Measurements from ENCODE around the gene CLEC4M.

CLEC4M gene, protein sequence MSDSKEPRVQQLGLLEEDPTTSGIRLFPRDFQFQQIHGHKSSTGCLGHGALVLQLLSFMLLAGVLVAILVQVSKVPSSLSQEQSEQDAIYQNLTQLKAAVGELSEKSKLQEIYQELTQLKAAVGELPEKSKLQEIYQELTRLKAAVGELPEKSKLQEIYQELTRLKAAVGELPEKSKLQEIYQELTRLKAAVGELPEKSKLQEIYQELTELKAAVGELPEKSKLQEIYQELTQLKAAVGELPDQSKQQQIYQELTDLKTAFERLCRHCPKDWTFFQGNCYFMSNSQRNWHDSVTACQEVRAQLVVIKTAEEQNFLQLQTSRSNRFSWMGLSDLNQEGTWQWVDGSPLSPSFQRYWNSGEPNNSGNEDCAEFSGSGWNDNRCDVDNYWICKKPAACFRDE

DNA sequence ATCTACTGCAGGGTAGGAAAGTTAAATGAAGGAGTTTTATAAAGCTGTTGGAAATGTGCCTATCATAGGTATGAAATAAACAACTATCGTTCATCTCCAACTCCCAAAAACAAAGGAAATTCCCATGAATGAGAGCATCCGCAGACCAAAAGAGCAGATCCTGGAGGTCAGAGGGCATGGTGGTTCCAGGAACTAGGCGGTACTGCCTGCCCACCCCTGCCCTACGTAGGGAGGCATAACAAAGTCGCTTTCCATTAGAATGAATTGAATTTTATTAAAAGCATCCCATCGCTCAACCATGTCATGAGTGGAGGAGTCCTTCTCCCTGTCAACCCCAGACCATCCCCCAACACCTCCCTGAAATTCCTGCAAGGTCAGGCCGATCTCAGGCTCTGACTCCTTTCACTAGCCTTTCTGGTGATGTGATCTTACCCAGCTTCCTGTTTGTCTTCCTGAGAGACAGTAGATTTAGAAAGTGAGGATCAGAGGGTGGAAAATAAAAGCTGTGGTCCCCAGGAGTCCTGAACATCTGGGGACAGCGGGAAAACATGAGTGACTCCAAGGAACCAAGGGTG, at the start of gene CLEC4M:
TSS of gene CLEC4M (plus strand) at position 525 of the 575 bp plus-strand sequence. CDS start at position 549, 24 bp downstream.
- DNase-seq (ENCODE audit: low read depth) = no peak

DNA sequence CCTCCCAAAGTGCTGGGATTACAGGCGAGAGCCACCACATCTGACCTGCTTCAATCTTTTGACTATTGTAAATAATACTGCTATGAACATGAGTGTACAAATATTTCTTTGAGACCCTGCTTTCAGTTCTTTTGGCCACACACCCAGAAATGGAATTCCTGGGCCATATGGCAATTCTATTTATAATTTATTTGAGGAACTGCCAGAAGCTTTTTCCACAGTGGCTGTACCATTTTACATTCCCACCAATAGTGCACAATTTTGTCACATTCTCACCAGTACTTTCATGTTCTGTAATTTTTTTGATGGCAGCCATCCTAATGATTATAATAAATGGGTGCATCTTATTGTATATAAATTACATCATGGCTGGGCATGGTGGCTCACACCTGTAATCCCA, 47.4 kb upstream of the CLEC4M start:
- no peak for DNase-seq (ENCODE audit: low read depth)

DNA sequence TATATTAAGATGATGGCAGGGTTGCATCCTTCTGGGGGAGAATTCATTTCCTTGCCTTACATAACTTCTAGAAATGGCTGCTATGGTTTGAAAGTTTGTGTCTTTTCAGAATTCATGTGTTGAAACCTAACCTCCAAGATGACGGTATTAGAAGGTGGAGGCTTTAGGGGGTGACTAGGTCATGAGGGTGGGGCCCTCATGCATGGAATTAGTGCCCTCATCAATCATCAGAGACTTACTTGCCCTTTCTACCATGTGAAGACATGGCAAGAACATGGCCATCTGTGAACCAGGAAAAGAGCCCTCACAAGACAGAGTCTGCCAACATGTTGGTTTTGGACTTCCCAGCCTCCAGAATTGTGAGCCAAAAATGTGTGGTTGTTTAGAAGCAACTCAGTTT, 46.3 kb upstream of the CLEC4M start:
- DNase-seq (ENCODE audit: low read depth) = no peak

DNA sequence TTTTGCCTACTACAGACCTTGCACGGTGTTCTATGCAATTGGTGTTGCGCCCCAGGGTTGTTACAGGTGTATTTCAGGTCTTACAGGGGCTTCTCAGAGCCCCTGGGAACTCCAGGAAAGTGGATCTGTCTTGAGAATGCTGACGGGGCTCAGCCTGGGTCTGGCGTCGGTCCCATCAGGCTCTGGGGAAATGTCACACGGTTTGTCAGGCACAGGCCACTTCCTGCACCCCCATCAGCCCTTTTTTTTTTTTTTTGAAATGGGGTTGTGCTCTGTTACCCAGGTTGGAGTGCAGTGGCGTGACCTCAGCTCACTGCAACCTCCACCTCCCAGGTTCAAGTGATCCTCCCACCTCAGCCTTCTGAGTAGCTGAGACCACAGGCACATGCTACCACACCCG, 44.4 kb upstream of the CLEC4M start:
- no peak for DNase-seq (ENCODE audit: low read depth)

DNA sequence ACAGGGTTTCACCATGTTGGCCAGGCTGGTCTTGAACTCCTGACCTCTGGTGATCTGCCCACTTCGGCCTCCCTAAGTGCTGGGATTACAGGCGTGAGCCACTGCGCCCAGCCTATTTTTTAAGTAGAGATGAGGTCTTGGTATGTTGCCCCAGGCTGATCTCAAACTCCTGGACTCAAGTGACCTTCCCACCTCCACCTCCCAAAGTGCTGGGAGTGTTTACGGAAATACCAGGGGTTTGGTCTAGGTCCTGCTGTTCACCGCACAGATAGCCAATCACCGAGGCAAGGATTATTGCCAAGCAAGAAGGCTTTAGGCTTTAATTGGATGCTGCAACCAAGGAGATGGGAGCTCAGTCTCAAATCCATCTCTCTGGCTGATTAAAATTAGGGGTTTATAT, 42.7 kb upstream of the CLEC4M start:
- no peak for DNase-seq (ENCODE audit: low read depth)

DNA sequence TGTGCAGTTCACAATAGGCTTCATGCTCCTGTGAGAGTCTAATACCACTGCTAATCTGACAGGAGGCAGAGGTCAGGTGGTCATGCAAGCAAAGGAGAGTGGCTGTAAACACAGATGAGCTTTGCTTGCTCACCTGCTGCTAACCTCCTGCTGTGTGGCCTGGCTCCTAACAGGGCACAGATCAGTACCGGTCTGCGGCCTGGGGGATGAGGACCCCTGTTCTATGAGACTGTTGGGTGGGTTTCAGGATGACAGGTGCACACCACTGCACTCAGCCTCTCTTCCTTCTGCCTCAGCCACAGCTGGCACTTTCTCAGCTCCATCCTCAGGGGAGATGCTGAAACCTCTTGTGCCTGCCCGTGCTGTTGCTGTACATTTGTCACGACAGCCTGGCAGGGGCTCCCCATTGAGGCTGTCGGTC, 40.8 kb upstream of the CLEC4M start:
- DNase-seq (ENCODE audit: low read depth) = no peak

DNA sequence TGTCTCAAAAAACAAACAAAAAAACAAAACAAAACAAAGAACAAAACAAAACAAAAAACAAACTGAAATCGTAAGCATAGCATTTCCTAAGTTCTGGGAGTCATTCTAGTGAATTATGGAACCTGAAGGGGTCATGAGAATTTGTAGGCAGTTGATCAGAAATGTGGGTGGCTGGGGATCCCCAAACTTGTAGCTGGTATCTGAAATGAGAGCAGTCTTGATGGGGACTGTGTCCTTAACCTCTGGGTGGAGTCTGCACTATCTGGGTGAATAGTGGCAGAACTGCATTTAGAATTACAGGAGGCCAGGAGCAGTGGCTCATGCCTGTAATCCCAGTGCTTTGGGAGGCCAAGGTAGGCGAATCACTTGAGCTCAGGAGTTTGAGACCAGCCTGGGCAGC, 37.3 kb upstream of the CLEC4M start:
- DNase-seq (ENCODE audit: low read depth) = no peak

DNA sequence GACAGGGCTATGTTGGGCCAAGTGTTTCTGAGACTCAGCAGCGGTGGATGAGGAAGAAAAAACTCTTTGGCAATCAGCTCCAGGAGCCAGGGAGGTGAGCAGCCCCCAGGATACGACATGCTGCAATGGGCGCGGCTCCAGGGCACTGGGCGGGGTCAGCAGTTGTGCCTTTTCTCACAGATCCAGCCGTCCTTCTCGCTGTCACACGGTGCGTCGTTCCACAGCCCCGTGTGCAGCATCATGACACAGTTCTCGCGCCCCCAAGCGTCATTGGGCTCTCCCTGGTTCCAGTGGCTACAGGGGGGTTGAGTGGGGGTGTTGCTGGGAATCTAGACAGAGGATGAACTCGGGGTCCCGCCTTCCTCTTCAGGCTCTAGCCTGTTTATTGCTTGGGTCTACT, 33.8 kb upstream of the CLEC4M start:
- no peak for DNase-seq (ENCODE audit: low read depth)

DNA sequence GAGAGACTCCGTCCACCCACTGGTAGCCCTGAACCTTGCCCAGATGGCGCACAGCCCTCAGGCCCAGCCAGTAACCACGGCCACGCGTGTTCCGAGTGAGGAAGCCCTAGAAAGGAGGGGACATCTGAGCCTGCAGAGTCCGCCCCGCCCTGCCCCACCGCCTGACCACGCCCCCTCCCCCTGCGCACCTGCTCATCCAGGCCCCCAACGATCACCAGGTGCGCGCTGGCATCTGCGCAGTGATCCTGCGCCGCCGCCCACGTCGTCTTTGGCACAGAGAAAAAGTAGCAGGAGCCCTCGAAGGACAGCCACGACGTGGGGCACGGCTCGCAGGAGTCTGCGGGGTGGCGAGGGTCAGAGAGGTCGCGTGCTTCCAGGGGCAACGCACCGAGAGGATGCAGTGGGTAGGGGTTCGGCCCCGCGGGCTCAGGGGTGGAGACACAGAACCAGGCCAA, 33.2 kb upstream of the CLEC4M start:
- no peak for DNase-seq (ENCODE audit: low read depth)

DNA sequence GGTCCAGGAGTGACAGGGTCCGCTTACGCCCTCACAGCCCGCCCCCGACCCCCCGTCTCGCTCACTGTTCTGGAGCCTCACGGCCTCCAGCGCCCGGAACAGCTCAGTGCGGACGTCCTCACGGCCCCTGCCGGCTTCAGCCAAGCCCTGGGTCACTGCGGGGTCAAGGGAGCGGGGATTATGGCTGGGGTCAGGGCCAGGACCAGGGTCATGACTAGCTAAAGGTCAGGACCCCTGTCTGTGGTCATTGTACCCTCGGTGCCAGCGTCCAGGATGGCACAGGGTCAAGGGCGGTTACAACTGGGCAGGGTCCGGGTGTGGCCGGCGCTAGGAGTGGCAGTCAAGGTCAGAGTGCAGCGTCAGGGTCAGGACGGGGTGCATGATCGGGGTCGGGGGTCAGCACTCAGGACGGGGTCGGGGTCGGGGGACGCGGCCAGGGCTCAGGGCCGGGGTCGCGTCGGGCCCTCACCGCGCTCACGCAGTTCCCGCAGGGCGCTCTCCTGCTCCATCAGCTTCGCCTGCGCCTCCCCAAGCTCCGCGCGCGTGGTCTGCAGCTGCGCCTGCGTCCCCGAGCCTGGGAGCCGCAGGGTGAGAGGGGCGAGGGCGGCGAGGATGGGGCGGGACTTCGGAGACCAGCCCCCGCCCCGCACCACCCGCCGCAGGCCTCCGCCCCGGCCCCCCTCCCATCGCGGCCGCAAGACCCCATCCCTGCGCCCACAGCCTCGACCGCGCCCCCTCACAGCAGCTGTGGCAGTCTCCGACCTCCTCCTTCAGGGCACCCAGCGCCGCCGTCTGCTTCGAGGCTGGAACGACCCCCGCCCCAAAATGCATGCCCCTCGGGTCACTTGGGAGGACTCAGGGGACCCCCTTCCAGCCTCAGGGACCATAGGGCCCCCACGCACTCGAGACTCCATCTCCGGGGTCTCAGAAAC, 32.5 kb upstream of the CLEC4M start:
- DNase-seq (ENCODE audit: low read depth) = no peak

DNA sequence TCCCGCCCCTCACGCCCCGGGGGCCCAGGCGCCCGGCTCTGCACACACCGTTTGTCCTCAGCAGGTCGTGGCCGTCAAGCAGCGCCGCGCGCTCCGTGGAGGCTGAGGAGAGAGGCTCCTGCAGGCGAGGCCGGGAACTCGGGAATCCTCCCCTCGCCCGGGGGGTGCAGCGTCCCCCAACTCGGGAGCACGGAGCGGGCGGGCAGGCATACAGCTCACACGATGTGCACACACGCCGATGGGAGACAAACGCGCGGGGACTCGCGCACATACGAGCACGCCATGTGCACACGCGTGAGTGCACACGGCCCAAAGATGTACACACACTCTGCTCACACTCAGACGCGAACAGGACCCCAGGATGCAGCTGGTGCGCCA, 31.8 kb upstream of the CLEC4M start:
- DNase-seq (ENCODE audit: low read depth) = no peak

DNA sequence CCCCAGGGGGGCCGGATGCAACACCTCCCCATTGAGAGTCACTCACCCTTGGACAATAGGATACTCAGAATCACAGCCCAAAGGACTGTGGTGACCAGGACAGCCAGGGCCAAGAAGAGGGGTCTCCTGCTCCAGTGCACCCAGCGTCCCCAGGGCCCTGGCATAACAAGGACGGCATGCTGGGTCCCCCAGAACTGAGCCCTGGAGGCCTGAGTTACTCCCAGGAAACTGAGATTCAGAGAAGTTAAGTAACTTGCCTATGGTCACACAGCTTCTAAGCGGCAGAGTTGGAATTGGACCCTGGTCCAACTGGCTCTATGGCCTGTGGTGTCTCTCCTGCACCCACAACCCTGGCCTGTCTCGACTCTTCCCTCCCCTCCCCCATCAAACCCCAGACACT, 31.4 kb upstream of the CLEC4M start:
- DNase-seq (ENCODE audit: low read depth) = no peak

DNA sequence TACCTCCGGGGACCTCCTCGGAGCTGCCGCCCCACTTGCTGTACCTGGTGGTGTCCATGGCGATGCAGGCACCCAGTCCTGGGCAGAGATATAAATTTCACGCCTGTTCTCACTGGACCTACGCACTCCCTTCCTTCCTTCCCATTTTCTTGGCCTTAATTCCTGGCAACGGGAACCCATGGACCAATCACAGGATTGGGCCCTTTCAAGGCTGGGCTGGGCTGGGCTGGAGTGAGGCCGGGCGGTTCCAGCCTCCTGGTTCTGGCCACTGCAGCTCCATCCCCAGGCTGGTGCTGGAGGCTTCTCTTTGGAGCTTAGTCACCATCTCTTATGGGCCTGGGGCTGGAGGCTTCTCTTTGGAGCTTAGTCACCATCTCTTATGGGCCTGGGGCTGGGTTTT, 31.0 kb upstream of the CLEC4M start, which contains the start of gene CLEC4G:
TSS of gene CLEC4G (minus strand) at position 66 of the 400 bp plus-strand sequence. CDS start at position 58, 8 bp downstream.
- DNase-seq (ENCODE audit: low read depth) = no peak

DNA sequence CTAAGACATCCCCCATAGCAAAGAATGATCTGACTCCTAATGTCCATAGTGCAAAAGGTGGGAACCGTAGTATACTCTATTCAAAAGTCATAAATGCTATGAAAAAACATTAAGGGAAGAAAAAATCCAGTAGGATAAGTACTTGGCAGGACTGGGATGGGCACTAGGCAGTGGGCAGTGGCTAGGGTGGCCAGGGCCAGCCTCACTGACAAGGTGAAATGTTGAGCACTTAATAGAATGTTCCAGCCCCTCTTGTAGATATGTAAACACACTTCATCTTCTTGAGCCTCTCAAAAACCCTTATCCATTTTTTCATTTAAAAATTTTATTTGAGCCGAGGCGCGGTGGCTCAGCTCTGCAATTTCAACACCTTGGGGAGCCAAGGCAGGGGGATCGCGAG, 29.7 kb upstream of the CLEC4M start:
- no peak for DNase-seq (ENCODE audit: low read depth)

DNA sequence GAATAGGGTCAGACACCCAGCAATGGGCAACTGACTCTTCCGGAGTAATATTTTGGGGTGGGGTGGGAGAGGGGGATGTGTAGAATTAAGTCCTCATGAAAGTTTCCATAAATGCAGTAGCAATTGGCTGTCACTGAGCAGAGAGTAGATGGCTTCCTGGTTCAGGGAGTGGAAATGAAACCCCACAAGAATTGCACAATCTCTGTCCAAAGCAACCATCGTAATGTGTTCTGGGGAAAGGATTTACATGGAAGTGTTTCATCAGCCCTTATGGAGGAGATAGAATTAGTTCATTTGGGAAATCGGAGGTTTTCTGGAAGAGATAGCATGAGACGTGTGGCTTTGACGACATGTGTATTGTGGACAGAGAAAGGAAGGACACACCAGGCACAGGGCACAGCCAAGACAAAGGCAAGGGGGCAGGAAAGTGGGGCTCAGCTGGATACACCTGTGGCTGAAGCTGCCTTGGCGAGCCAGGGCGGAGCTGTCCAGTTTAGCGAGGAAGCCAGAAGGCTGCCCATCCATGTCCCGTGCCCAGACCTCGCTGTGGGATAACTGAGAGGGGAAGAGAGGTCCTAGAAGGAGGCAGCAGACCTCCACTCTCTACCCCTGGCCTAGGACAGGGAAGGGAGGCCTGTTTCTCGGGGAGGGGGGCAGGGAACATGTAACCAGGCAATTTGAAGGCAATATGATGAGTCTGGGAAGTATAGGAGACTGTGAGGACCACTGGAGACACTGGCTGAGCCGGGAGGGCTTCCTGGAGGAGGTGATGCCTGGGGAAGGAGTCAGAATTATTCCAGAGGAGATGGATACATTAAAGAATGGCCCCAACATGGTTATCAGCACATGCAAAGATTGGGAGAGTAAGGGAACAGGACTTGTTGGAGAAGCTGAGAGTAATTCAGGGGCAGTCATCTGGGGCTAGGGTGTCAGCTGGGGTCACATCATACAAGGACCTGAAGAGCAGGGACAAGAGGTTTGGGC, 28.5 kb upstream of the CLEC4M start:
- no peak for DNase-seq (ENCODE audit: low read depth)

DNA sequence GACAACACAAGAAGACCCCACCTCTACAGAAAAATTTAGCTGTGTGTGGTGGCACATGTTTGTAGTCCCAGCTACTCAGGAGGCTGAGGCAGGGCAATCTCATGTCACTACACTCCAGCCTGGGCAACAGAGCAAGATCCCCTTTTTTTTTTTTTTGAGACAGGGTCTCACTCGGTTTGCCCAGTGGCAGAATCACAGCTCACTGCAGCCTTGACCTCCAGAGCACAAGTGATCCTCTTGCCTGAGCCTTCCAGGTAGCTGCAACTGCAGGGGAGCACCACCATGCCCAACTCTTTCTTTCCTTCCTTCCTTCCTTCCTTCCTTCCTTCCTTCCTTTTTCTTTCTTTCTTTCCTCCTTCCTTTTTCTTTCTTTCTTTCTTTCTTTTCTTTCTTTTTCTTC, 26.9 kb upstream of the CLEC4M start:
- DNase-seq (ENCODE audit: low read depth) = no peak

DNA sequence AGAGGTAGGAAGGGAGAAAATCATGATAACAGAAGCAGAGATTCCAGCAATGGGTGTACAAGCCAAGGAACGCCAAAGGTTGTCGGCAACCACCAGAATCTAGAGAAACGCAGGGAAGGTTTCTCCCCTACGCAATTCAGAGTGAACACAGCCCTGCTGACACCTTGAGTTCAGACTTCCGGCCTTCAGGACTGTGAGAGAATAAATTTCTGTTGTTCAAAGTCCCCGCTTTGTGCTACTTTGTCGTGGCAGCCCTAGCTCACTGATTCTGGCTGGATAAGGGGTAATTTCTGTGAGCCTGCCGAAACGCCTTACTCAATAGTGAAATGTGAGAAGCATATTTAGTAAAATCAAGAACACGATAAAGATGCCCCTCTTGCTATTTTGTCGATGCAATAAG, 25.8 kb upstream of the CLEC4M start:
- DNase-seq (ENCODE audit: low read depth) = no peak

DNA sequence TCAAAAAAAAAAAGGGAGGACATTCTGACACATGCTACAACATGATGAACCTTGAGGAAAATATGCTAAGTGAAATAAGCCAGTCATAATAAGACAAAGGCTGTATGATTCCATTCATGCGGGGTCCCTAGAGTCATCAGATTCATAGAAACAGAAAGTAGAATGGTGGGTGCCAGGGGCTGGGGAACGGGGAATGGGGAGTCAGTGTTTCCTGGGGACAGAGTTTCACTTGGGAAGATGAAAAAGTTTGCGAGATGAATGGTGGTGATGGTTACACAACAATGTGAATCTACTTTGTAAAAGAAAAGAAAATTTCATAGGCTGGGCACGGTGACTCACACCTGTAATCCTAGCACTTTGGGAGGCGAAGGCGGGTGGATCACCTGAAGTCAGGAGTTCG, 25.0 kb upstream of the CLEC4M start:
- no peak for DNase-seq (ENCODE audit: low read depth)

DNA sequence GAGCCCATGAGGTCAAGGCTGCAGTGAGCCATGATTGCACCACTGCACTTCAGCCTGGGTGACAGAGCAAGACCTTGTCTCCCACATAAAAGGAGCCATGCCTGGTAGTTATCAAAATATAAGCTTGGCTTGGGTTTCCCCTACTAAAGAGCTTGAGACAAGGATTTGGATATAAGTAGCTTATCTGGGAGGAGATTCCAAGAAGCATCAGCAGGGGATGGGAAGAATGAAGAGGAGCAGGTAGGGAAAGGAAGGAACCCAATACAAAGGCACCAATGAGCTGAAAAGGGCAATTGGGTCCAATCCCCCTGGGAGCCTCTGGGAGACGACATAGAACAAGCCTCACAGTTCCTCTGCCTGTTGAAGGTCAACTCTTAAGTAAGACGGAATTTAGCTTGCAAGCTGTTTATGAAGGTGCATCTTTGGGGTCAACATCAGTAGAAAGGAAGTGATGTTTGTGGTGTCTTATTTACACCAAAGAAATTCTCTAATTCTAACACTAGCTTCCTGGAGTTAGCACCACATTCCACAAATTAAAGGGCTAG, 23.8 kb upstream of the CLEC4M start:
- DNase-seq (ENCODE audit: low read depth) = no peak

DNA sequence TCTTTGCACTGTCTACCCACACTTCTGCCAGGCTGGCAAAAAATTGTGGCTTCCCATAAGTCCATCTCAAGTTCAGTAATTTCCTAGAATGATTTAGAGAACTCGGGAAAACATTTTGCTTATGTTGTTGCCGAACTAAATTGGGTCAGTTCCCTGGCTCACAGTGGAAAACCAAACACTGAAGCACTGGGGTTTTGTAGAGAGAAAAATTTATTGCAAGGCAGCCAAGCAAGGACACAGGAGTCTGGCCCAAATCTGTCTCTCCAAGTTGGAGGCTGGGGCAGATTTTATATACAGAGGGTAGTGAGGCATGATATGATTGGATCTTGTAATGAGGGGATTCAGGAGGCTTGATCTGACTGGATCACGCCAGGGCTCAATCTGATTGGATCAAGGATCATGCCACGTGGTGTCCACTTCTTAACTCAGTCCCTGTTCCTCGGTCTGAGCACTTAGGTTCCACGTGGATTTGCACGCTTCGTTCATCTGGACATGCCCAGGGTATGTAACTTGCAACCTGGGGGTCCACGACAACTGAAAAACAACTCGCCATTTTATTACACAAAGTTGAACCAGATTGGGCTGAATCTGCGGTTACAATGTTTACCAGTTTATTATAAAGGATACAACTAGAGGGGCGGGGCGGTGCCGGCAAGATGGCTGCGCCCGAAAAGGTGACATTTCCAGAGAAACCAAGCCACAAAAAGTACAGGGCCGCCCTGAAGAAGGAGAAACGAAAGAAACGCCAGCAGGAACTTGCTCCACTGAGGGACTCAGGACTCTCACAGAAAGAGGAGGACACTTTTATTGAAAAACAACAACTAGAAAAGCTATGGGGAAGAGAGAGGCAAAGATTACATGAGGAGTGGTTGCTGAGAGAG, 23.0 kb upstream of the CLEC4M start:
- DNase-seq (ENCODE audit: low read depth) = no peak
